C4-2B (cell line): Measurements from ENCODE around the gene CD27.
"Not testable (repeated sequence)": the region's sequence is repeated elsewhere in the genome, so short reads cannot be mapped to it uniquely, and the experiment has no call there.

Experiments used
- H3K27ac ChIP-seq: fragments of 450-650 bp; 2 replicates; pipeline ENCODE4 v1.5.1; 2017
- CTCF ChIP-seq: fragments of 450-650 bp; conservative IDR thresholded peaks from 2 replicates; pipeline ENCODE4 v1.5.1; 2017; ENCODE audit warnings: mild to moderate bottlenecking
- ZFX ChIP-seq: fragments of 450-650 bp; IDR thresholded peaks from 2 replicates; pipeline ENCODE4 v1.6.1; 2017

CD27 gene

GRCh38 chr12:6426882-6427671 is 17.7 kb upstream of the CD27 start:
- TF ChIP-seq ZFX (no peak), CTCF (no peak)
- H3K27ac ChIP-seq = no peak overlapping the region

GRCh38 chr12:6427796-6428195 is 17.0 kb upstream of the CD27 start:
- not testable (repeated sequence) for H3K27ac ChIP-seq

- no peak for TF ChIP-seq CTCF
- no peak for TF ChIP-seq ZFX
Observed at GRCh38 chr12:6428326-6428725, 16.4 kb upstream of the CD27 start.

GRCh38 chr12:6430124-6430989 is 14.4 kb upstream of the CD27 start:
- peak overlapping the region; percentile 92 for H3K27ac ChIP-seq
- no peak for TF ChIP-seq ZFX
- no peak for TF ChIP-seq CTCF

More at GRCh38 chr12:6428326-6428725, 16.4 kb upstream of the CD27 start:
- H3K27ac ChIP-seq = no peak overlapping the region

GRCh38 chr12:6432991-6433390 is 11.8 kb upstream of the CD27 start:
- TF ChIP-seq CTCF = no peak
- H3K27ac ChIP-seq = no peak overlapping the region

- TF ChIP-seq ZFX = no peak
- TF ChIP-seq CTCF = no peak
Observed at GRCh38 chr12:6434205-6435140, 10.3 kb upstream of the CD27 start.

GRCh38 chr12:6435961-6436715 is 8.6 kb upstream of the CD27 start:
- TF ChIP-seq ZFX = no peak
- TF ChIP-seq CTCF = no peak
- H3K27ac ChIP-seq = no peak overlapping the region

More at GRCh38 chr12:6434205-6435140, 10.3 kb upstream of the CD27 start:
- no peak overlapping the region for H3K27ac ChIP-seq
